GM19395 (cell line): ENCODE measurements around the gene LRRC32.
A peak's percentile ranks its signal among the peaks of the same experiment; 100 is the strongest.
"Not testable (repeated sequence)": the region's sequence is repeated elsewhere in the genome, so short reads cannot be mapped to it uniquely, and the experiment has no call there.

Source experiments
- ATAC-seq: cut with Tn5 transposase; IDR thresholded peaks from one replicate; pipeline ENCODE4 v1.9.1; 2021; ENCODE audit warnings: mild to moderate bottlenecking, moderate library complexity; ENCODE audit not compliant: unreplicated experiment

LRRC32 gene

GRCh38 chr11:76653012-76653673 is 17.4 kb downstream of the LRRC32 start:
- ATAC-seq: no peak

- no peak for ATAC-seq
Measured at GRCh38 chr11:76649851-76650372, 20.6 kb downstream of the LRRC32 start.

GRCh38 chr11:76649011-76649410 is 21.5 kb downstream of the LRRC32 start:
- no peak for ATAC-seq

- ATAC-seq: no peak
Measured at GRCh38 chr11:76648061-76648460, 22.5 kb downstream of the LRRC32 start.

- no peak for ATAC-seq
Measured at GRCh38 chr11:76646882-76647534, 23.5 kb downstream of the LRRC32 start.

GRCh38 chr11:76644591-76644990 is 26.0 kb downstream of the LRRC32 start:
- no peak for ATAC-seq

GRCh38 chr11:76643711-76644110 is 26.8 kb downstream of the LRRC32 start:
- ATAC-seq: not testable (repeated sequence)

- ATAC-seq: no peak
Measured at GRCh38 chr11:76642341-76642740, 28.2 kb downstream of the LRRC32 start.

- no peak for ATAC-seq
Measured at GRCh38 chr11:76641905-76642304, 28.6 kb downstream of the LRRC32 start.

GRCh38 chr11:76640501-76640900 is 30.0 kb downstream of the LRRC32 start:
- no peak for ATAC-seq

GRCh38 chr11:76639621-76640020 is 30.9 kb downstream of the LRRC32 start:
- ATAC-seq: no peak

- ATAC-seq: no peak
Measured at GRCh38 chr11:76638270-76639197, 32.0 kb downstream of the LRRC32 start.

- ATAC-seq: peak; percentile 92
Measured at GRCh38 chr11:76637491-76638269, 32.9 kb downstream of the LRRC32 start.

- ATAC-seq: no peak
Measured at GRCh38 chr11:76636826-76637460, 33.6 kb downstream of the LRRC32 start.

- no peak for ATAC-seq
Measured at GRCh38 chr11:76635991-76636738, 34.4 kb downstream of the LRRC32 start.

- no peak for ATAC-seq
Measured at GRCh38 chr11:76634886-76635285, 35.7 kb downstream of the LRRC32 start.

GRCh38 chr11:76632492-76632891 is 38.1 kb downstream of the LRRC32 start:
- ATAC-seq: no peak

- no peak for ATAC-seq
Measured at GRCh38 chr11:76631566-76632308, 38.8 kb downstream of the LRRC32 start.
